Activated CD4-positive, alpha-beta T cell treated with anti-CD3 and anti-CD28 coated beads, Interleukin-2, amount 50 U/mL, for 1 hour (primary cell): Measurements from ENCODE around the gene KCNN3.

Experiments
- DNase-seq: peaks from one replicate; pipeline ENCODE4 v3.0.0-alpha.2; 2020

KCNN3 gene

DNA sequence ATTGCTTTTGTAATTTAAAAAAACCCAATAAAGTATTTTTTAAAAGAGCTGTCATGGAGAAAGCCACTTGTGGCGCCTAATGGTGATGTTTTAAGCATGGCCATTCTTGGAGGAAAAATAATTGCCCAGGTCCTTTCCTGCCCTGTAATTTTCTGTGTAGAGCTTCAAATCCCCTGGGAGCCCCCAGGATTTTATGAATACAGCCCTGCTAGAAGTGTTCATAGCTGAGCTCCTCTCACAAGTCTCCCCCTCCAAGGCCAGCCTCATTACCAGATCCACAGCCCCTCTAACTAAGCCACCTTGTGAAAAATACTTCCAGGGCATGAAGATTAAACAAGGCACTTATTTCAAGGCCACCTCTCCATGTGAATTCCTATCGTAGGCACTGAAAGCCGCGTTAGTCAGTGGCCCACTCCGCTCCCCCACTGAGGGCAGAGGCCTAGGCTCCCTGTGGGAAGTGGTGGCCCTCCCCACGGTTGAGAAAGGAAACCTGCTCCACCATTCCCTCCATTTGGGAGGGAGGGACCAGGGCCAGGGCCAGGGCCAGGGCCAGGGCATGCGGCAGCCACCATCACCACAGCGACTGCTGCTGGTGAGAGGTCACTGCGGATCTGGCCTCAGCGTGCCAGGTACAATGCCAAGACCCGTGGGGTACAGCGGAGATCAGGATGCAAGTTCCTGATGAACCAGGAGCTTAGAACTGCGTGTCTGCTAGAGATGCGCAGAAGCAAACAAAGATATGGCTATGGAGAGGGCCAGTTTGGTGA lies 83.1 kb downstream of the KCNN3 start:
- no peak for DNase-seq

- peak; percentile 38 for DNase-seq
Observed at GRCh38 chr1:154784924-154785531, 85.1 kb downstream of the KCNN3 start.

DNA sequence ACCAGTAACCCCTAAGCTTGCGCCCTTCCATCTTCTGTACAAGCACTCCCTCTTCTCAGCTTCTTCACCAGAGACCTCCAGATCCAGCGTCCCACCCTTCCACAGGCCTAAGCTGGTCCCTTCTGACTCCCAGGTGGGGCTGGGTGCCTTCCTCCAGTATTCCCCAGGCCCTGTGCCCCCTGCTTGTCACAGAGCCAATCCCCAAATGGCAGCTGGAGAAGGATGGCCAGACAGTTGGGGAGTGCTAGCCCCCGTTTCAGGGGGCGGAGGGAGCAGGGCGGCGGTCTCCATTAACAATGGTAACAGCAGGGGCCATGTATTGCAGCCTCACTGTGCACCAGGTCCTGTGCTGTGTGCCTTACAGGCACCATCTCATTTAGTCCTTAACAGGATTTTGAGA lies 85.7 kb downstream of the KCNN3 start:
- no peak for DNase-seq

GRCh38 chr1:154783976-154784375 lies 86.1 kb downstream of the KCNN3 start:
- DNase-seq, result no peak

DNA sequence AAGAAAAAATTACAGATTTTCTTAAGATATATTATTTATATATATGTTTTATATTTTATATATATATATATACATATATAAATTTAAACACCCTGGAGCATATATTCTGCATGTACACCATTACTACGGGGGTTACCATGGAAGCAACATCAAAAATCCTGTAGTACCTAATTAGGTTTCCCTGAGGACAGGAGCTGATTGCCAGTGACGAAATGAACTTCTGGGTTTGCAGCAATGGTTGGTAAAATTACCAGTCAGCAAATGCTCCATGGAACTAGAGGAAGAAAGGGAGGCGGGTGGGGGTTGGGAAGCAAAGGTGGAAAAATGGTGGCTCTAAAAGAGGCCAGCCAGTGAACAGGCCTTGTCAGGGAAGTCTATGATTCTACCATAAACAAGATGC lies 89.5 kb downstream of the KCNN3 start:
- no peak for DNase-seq

DNA sequence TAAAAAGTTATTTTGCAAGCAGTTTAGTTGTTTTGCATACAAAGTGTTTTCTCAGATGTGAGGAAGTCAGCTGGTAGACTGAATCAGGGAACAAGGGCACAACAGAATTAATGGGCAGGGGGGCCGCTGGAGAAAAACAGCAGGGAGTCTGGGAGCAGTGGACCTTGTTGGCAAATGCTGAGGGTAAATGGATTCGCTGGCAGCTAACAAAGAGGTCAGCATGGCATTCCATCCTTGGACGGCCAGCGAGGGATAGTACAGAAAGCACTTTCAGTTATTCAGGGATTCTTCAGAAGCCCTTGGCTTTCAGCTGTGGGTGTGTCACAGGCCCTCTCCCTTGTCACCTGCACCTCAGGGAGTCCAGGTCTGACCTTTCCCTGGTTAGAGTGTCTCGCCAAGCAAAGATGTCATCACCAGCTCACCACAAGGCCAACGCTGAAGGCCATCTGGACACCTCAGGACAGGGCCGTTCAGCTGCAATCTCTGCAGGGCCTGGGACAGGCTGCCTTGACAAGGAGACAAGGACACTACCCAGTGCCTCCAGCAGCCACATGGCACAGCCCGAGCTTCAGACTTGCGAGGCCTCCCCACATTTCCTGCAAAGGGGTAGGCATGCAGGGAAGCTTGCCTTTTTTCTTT lies 90.4 kb downstream of the KCNN3 start:
- no peak for DNase-seq

DNA sequence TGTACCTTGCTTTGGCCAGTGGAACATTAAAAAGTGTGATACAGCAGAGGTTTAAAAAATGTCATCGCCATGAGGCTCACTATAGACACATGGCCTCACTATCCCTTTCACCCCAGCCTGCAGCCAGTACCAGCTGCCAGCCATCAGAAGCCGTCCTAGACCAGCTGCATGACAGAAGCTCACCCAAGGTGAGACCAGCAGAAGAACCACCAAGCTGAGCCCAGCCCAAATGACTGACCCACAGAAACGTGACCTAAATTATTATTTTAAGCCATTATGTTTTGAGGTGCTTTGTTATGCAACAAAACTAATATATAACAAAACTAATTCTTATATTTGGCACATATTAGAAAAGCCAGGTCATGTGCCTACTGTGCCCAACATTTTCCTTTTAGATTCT lies 91.1 kb downstream of the KCNN3 start:
- no peak for DNase-seq

DNA sequence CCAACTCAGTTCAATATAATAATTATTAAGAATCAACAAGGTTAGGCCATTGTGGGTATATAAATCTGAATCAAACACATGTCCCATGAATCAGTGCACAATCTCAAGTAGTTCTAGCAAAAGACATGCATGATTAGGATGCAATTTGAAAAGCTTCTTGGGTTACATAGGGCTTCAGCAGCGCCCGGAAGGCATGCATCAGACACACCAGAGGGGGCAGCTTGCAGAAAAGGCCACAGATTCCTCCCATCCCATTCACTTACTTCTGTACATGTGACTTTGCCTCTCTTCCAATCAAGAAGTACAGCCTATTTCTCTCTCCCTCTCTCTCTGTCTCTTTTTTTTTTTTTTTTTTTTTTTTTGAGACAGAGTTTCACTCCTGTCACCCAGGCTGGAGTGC lies 91.8 kb downstream of the KCNN3 start:
- DNase-seq, result no peak

- DNase-seq, result no peak
Observed at GRCh38 chr1:154777781-154778180, 92.3 kb downstream of the KCNN3 start.

GRCh38 chr1:154777154-154777553 lies 92.9 kb downstream of the KCNN3 start:
- no peak for DNase-seq

- no peak for DNase-seq
Observed at GRCh38 chr1:154775621-154776605, 94.2 kb downstream of the KCNN3 start.

GRCh38 chr1:154774175-154774855 lies 95.8 kb downstream of the KCNN3 start:
- no peak for DNase-seq

DNA sequence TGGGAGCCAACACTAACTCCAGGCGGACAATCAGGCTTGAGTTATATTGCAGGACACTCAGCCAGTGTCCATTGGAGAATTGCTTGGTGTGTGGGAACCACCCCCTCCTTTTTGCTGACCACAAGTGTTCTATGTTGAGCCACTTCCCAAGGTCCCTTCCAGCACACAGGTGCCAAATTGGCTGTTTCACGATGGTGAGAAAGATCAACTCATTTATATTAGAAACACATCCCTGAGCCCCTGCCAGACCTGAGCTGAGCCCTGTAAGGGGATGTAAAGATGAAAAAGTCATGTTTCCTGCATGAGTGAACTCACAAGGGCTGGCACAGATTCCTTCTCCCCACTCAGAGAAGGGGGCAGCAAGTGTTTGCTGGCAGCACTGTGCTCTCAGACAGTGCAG lies 96.5 kb downstream of the KCNN3 start:
- DNase-seq, result no peak

DNA sequence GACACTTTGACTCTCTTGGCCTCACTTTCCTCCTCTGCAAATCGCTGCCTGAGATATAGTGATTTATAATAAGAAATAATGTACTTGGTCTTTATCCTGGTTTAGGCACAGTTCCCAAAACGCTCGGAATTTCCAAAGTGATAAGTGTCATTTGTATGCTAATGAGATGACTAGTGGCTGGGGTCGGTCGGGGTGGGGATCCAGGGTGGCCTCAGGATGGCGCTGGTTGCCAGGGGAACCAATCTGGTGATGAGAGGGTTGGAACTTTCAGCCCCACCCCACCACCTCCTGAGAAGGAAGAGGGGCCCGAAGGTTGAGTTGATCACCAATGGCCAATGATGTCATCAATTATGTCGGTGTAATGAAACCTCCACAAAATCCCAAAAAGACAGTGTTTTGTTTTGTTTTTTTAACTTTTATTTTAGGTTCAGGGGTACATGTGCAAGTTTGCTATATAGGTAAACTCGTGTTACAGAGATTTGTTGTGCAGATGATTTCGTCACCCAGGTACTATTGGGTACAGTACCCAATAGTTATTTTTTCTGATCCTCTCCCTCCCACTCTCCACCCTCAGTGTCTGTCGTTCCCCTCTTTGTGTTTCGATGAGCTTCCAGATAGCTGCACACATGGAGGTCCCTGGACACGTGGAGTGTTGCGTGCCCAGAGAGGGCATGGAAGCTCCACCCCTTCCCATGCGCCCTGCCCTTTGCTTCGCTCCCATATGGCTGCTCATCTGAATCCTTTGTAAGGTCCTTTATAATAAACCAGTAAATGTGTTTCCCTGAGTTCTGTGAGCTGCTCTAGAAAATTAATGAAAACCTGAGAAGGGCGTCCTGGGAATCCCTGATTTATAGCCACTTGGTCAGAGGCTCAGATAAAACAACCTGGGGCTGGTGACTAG lies 97.2 kb downstream of the KCNN3 start:
- peak; percentile 18 for DNase-seq

- DNase-seq, result no peak
Observed at GRCh38 chr1:154772056-154772455, 98.0 kb downstream of the KCNN3 start.

GRCh38 chr1:154770897-154771594 lies 99.0 kb downstream of the KCNN3 start:
- no peak for DNase-seq

- no peak for DNase-seq
Observed at GRCh38 chr1:154769193-154769895, 100.7 kb downstream of the KCNN3 start.

GRCh38 chr1:154768456-154769125 lies 101.5 kb downstream of the KCNN3 start:
- DNase-seq, result no peak
